Bronchial epithelial cell (primary cell): ENCODE measurements around the gene RAP1B. TPM values are rescaled to one million over a fixed set of nuclear protein-coding genes. Genes with fewer than 3 reads are reported as not detected.

Experiments used
- DNase-seq: peaks from one replicate; pipeline ENCODE4 v3.0.0-alpha.2; 2010; ENCODE audit warnings: low read depth
- FAIRE-seq: peaks from 2 replicates; lab custom pipeline; 2011; peaks lifted over from hg19 to GRCh38; lab: Jason Lieb, UNC
- H3K27me3 ChIP-seq: 2 replicates; pipeline ENCODE4 v1.5.1; 2011; ENCODE audit warnings: low read length; ENCODE audit not compliant: control insufficient read depth, insufficient read depth
- H3K36me3 ChIP-seq: 2 replicates; pipeline ENCODE4 v1.5.1; 2011; ENCODE audit warnings: low read length; ENCODE audit not compliant: control insufficient read depth, insufficient read depth
- H3K4me3 ChIP-seq: 2 replicates; pipeline ENCODE4 v1.5.1; 2011; ENCODE audit warnings: mild to moderate bottlenecking, low read depth, low read length, control low read depth
- CTCF ChIP-seq: IDR thresholded peaks from 2 replicates; pipeline ENCODE4 v1.5.1; 2011; ENCODE audit warnings: mild to moderate bottlenecking, moderate library complexity, low read length, control low read depth, inconsistent platforms; ENCODE audit not compliant: insufficient read depth, severe bottlenecking
- total RNA-seq: library from RNA; depleted of rRNA; stranded (reverse); fragments of >200 nt; gene quantifications from 2 replicates; pipeline ENCODE4 v1.2.1, GENCODE V29; 2014

Gene RAP1B
- total RNA-seq, 1 donor from 2014 or later: 175 TPM

- Histone ChIP-seq H3K4me3 (no peak overlapping the region), H3K36me3 (peaks cover 5% of the 10 kb centered on the region), H3K27me3 (no peaks in the 10 kb centered on the region)
- DNase-seq (no peak), FAIRE-seq (no peak)
- no peak for TF ChIP-seq CTCF
Observed at GRCh38 chr12:68648179-68648578, 37.5 kb downstream of the RAP1B start.

- no peak for TF ChIP-seq CTCF
- Histone ChIP-seq H3K4me3 (no peak overlapping the region), H3K27me3 (no peaks in the 10 kb centered on the region), H3K36me3 (no peaks in the 10 kb centered on the region)
- DNase-seq (no peak), FAIRE-seq (no peak)
Observed at GRCh38 chr12:68665016-68665569, 54.4 kb downstream of the RAP1B start.

GRCh38 chr12:68667291-68667690 lies 56.6 kb downstream of the RAP1B start:
- no peaks in the 10 kb centered on the region for H3K27me3 ChIP-seq
- no peak for TF ChIP-seq CTCF
- no peak overlapping the region for H3K4me3 ChIP-seq
- no peaks in the 10 kb centered on the region for H3K36me3 ChIP-seq
- no peak for FAIRE-seq
- no peak for DNase-seq

GRCh38 chr12:68667896-68668295 lies 57.2 kb downstream of the RAP1B start:
- Histone ChIP-seq H3K4me3 (no peak overlapping the region), H3K36me3 (no peaks in the 10 kb centered on the region), H3K27me3 (no peaks in the 10 kb centered on the region)
- FAIRE-seq (no peak), DNase-seq (no peak)
- no peak for TF ChIP-seq CTCF

- TF ChIP-seq CTCF: no peak
- Histone ChIP-seq H3K27me3 (no peaks in the 10 kb centered on the region), H3K36me3 (no peaks in the 10 kb centered on the region), H3K4me3 (no peak overlapping the region)
- DNase-seq (no peak), FAIRE-seq (no peak)
Observed at GRCh38 chr12:68671179-68671578, 60.5 kb downstream of the RAP1B start.

- DNase-seq: no peak
- TF ChIP-seq CTCF: no peak
- H3K4me3 ChIP-seq: no peak overlapping the region
- H3K36me3 ChIP-seq: no peaks in the 10 kb centered on the region
- no peak for FAIRE-seq
- no peaks in the 10 kb centered on the region for H3K27me3 ChIP-seq
Observed at GRCh38 chr12:68673788-68674187, 63.1 kb downstream of the RAP1B start.
